Hepatocyte (in vitro differentiated cells): ENCODE data around the gene ZNF595.

Experiments
- CTCF ChIP-seq: fragments of 200-600 bp; sonication (generic); IDR thresholded peaks from 2 replicates; pipeline ENCODE4 v1.5.1; 2016; ENCODE audit warnings: antibody characterized with exemption, mild to moderate bottlenecking; ENCODE audit not compliant: poor library complexity
- EZH2 ChIP-seq: fragments of 200-600 bp; sonication (generic); IDR thresholded peaks from 2 replicates; pipeline ENCODE4 v1.6.1; 2016; ENCODE audit warnings: antibody characterized with exemption, mild to moderate bottlenecking, borderline replicate concordance

- TF ChIP-seq CTCF (no peak), EZH2 (no peak)
Observed at GRCh38 chr4:71830-72229, 18.7 kb downstream of the ZNF595 start.
